ENCODE data around the gene PTTG1IP. TPM values are rescaled to one million over a fixed set of nuclear protein-coding genes. Genes with fewer than 3 reads are reported as not detected.
A peak's percentile ranks its signal among the peaks of the same experiment; 100 is the strongest.

PTTG1IP gene
- total RNA-seq, 1 donor from 2014 or later, result 468 TPM

DNA sequence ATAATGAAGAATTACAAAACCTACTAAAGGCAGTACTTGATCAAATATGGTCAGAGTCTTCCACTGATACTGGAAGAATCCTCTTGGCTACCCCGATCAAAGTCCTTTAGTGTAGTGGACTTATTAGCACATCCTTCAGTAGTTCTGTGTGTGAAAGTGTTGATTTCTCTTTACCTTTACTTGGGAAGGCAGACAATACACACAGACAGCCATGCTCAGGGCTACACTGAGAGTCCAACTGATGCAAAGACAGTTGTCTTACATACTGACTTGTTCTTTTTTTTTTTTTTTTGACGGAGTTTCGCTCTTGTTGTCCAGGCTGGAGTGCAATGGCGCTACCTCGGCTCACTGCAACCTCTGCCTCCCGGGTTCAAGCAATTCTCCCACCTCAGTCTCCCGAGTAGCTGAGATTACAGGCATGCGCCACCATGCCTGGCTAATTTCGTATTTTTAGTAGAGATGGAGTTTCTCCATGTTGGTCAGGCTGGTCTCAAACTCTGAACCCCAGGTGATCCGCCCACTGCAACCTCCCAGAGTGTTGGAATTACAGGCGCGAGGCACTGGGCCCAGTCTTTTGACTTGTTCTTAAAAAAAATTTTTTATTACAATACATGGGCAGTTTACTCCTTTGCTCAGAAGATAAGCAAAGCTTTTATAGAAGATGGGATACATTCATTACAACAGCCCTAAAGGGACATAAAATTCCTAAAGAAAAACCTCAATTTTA, 3.5 kb upstream of the PTTG1IP start:
- Histone ChIP-seq H3K4me1 (peaks cover 0 to 5% of the 10 kb centered on the region in 2 donors), H3K9me3 (no peaks in the 10 kb centered on the region), H3K36me3 (no peaks in the 10 kb centered on the region), H3K27me3 (no peaks in the 10 kb centered on the region), H3K27ac (no peak overlapping the region), H3K4me3 (no peak overlapping the region)
- intact Hi-C loops (cut with DNase I), result loop anchor here (10.0 kb wide), 2 partner anchors 178 to 1448 kb away; partner anchors contain the start of genes C21orf58 and PCNT
- no peak for DNase-seq (ENCODE audit: low spot score in 2 of 2)
- no peak for TF ChIP-seq CTCF (IDR thresholded peaks at IDR 0.05)

- H3K27ac ChIP-seq, result peak overlapping the region; percentile 95 to 98
- no peak for DNase-seq (ENCODE audit: low spot score in 2 of 2)
- peaks cover 7 to 21% of the 10 kb centered on the region in 2 donors for H3K4me1 ChIP-seq
- no peaks in the 10 kb centered on the region for H3K36me3 ChIP-seq
- intact Hi-C loops (cut with DNase I), result loop anchor here (2.0 to 10.0 kb wide), 3 partner anchors 75 to 1449 kb away; partner anchors contain the start of genes C21orf58, PCNT and UBE2G2
- TF ChIP-seq CTCF (IDR thresholded peaks at IDR 0.05), result peak in 2 of 3 experiments; percentile 21 to 41
- H3K27me3 ChIP-seq, result no peaks in the 10 kb centered on the region
- H3K4me3 ChIP-seq, result peak overlapping the region; percentile 88 to 99
- H3K9me3 ChIP-seq, result no peaks in the 10 kb centered on the region
Measured at GRCh38 chr21:44875316-44875700, 1.8 kb upstream of the PTTG1IP start.

DNA sequence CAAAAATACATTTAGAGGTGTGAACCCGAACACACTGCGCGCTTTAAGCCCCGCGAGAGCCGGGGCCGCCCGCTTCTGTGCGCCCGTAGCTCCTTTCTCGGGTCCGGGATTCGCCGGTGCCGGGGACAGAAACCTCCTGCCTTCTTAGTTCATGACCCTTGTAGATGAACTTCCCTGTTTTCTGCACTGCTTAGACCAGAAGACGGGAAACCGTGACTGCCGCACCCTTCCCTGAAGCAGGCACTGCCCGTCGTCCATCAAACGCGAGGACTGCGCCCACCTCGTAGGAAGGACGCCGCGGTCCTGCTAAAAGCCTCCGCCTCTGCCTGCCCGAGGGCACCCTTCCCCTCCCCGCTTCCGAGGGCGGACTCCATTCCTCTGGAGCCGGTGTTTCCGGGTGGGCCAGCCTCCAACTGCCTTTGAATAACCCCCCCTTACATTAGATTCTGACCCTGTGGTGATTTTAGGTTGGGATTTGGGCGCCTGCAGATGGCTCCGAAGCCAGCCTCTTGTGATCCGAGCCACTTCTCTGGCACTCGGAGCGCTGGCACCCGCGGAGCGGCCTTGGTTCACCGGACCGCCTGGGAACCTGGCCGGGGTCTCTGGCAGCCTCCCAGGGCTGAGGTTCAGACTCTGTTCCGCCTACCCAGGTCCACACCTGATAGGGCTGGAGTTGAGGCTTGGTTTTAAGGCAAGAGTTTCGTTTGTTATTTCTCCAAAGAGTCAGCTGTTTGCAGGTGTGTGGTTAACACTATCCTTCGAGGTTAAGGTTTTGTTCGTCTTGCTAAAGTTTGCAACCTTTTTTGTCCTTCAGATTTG, 1.2 kb upstream of the PTTG1IP start:
- intact Hi-C loops (cut with DNase I), result loop anchor here (2.0 to 10.0 kb wide), 8 partner anchors 74 to 1450 kb away; partner anchors contain the start of genes C21orf58, CFAP410, PCBP3 and PCNT
- DNase-seq (ENCODE audit: low spot score in 2 of 2), result peak in 1 of 2 donors; percentile 89
- peak overlapping the region; percentile 95 to 98 for H3K27ac ChIP-seq
- H3K27me3 ChIP-seq, result no peaks in the 10 kb centered on the region
- peak overlapping the region; percentile 88 to 99 for H3K4me3 ChIP-seq
- peaks cover 11 to 25% of the 10 kb centered on the region in 2 donors for H3K4me1 ChIP-seq
- H3K9me3 ChIP-seq, result no peaks in the 10 kb centered on the region
- H3K36me3 ChIP-seq, result no peaks in the 10 kb centered on the region
- TF ChIP-seq CTCF (IDR thresholded peaks at IDR 0.05), result no peak

GRCh38 chr21:44874240-44874496, 678 bp upstream of the PTTG1IP start:
- Histone ChIP-seq H3K27me3 (no peaks in the 10 kb centered on the region), H3K4me1 (peaks cover 13 to 30% of the 10 kb centered on the region in 2 donors), H3K36me3 (no peaks in the 10 kb centered on the region), H3K9me3 (no peaks in the 10 kb centered on the region), H3K4me3 (peak overlapping the region; percentile 88 to 99), H3K27ac (peak overlapping the region; percentile 95 to 98)
- intact Hi-C loops (cut with DNase I), result loop anchor here (2.0 to 10.0 kb wide), 8 partner anchors 73 to 1451 kb away; partner anchors contain the start of genes C21orf58, CFAP410, PCBP3 and PCNT
- no peak for DNase-seq (ENCODE audit: low spot score in 2 of 2)
- TF ChIP-seq CTCF (IDR thresholded peaks at IDR 0.05), result no peak

DNA sequence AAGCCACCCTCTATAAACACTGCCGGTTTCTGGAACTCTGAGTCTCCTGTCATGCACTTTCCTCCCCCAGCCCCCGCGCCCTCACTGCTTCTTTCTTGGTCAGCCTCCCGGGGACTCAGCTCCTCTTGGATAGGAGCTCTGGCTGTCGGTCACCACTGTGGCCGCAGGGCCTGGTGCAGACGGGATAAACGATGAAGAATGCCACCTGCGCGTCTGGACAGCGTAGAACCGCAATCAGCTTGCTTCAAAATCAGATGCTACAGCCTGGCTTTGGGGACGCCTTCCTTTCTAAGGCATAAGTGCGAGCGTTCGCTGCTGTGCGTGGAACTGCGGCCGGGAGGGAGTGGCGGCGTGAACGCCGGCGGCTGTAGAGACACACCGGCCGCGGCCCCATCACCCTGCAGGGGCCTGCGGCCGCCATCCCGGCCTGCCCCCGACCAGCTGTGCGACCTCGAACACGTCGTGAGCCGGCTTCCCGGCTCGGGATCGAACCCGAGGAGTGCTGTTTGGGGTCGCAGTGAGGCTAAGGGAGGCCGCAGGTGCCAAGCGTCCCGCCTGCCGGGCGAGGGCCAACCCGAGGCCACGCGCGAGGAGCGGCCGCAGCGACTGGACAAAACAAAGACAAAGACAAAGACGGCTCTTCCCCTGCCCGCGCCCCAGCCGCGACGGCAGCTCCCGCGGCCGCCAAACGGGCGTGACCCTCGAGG, 688 bp downstream of the PTTG1IP start:
- intact Hi-C loops (cut with DNase I), result loop anchor here (1.0 to 10.0 kb wide), 8 partner anchors 56 to 1452 kb away; partner anchors contain the start of genes C21orf58, CFAP410, PCBP3 and PCNT
- Histone ChIP-seq H3K36me3 (no peaks in the 10 kb centered on the region), H3K4me1 (peaks cover 25 to 44% of the 10 kb centered on the region in 2 donors), H3K27me3 (no peaks in the 10 kb centered on the region), H3K9me3 (no peaks in the 10 kb centered on the region), H3K27ac (peak overlapping the region; percentile 95 to 98), H3K4me3 (peak overlapping the region; percentile 88 to 99)
- DNase-seq (ENCODE audit: low spot score in 2 of 2), result no peak
- no peak for TF ChIP-seq CTCF (IDR thresholded peaks at IDR 0.05)

Data from ascending aorta (tissue), 2 donors.